Neural cell (in vitro differentiated cells): ENCODE data around the gene GAA. TPM values are rescaled to one million over a fixed set of nuclear protein-coding genes. Genes with fewer than 3 reads are reported as not detected.

Experiments
- H2AFZ ChIP-seq: fragments of 200-600, 300-800 bp; sonication (generic), shearing (Covaris generic); 2 replicates; pipeline ENCODE4 v1.6.0; 2014; ENCODE audit warnings: low read depth, mild to moderate bottlenecking, antibody characterized with exemption, low read length, moderate library complexity
- H3F3A ChIP-seq: fragments of 200-600 bp; shearing (Covaris generic); 2 replicates; pipeline ENCODE4 v1.6.1; 2016; ENCODE audit warnings: mild to moderate bottlenecking, moderate library complexity, mixed read lengths, antibody characterized with exemption, low read length; ENCODE audit not compliant: insufficient read depth, poor library complexity, severe bottlenecking
- H3K27ac ChIP-seq: fragments of 200-600, 300-800 bp; sonication (generic), shearing (Covaris generic); 2 replicates; pipeline ENCODE4 v1.5.1; 2014; ENCODE audit warnings: mild to moderate bottlenecking, low read length, moderate library complexity
- H3K27me3 ChIP-seq: fragments of 300-800, 200-600 bp; sonication (generic), shearing (Covaris generic); 2 replicates; pipeline ENCODE4 v1.6.0; 2014; ENCODE audit warnings: mild to moderate bottlenecking, low read depth, low read length, moderate library complexity; ENCODE audit not compliant: insufficient read depth
- H3K36me3 ChIP-seq: fragments of 300-800, 200-600 bp; sonication (generic), shearing (Covaris generic); 2 replicates; pipeline ENCODE4 v1.5.1; 2014; ENCODE audit warnings: mild to moderate bottlenecking, antibody characterized with exemption, low read length, moderate library complexity; ENCODE audit not compliant: insufficient read depth
- H3K4me2 ChIP-seq: fragments of 300-800, 200-600 bp; sonication (generic), shearing (Covaris generic); 2 replicates; pipeline ENCODE4 v1.6.0; 2014; ENCODE audit warnings: mild to moderate bottlenecking, low read length
- H3K4me3 ChIP-seq: fragments of 300-800, 200-600 bp; sonication (generic), shearing (Covaris generic); 2 replicates; pipeline ENCODE4 v1.5.1; 2014; ENCODE audit warnings: mild to moderate bottlenecking, low read length, moderate library complexity
- H3K79me2 ChIP-seq: fragments of 200-600 bp; shearing (Covaris generic); replicated peaks from 2 replicates; pipeline ENCODE4 v1.6.0; 2014; ENCODE audit warnings: mild to moderate bottlenecking, low read length, moderate library complexity; ENCODE audit not compliant: insufficient read depth
- H3K9ac ChIP-seq: fragments of 300-800, 200-600 bp; sonication (generic), shearing (Covaris generic); 2 replicates; pipeline ENCODE4 v1.6.1; 2016; ENCODE audit warnings: mild to moderate bottlenecking, low read length, mixed read lengths
- H3K9me2 ChIP-seq: fragments of 200-600 bp; shearing (Covaris generic); 2 replicates; pipeline ENCODE4 v1.6.1; 2016; ENCODE audit warnings: mild to moderate bottlenecking, low read length, mixed read lengths; ENCODE audit not compliant: insufficient read depth
- H3K9me3 ChIP-seq: fragments of 200-600, 300-800 bp; sonication (generic), shearing (Covaris generic); 2 replicates; pipeline ENCODE4 v1.6.1; 2016; ENCODE audit warnings: mild to moderate bottlenecking, mixed run types, low read length, moderate library complexity, mixed read lengths
- H4K20me1 ChIP-seq: fragments of 200-600 bp; shearing (Covaris generic); 2 replicates; pipeline ENCODE4 v1.6.1; 2016; ENCODE audit warnings: mild to moderate bottlenecking, mixed run types; ENCODE audit not compliant: insufficient read depth
- EP300 ChIP-seq: fragments of 450-650 bp; conservative IDR thresholded peaks from 2 replicates; pipeline ENCODE4 v1.6.1; 2014; ENCODE audit warnings: antibody characterized with exemption, mild to moderate bottlenecking, moderate library complexity; ENCODE audit not compliant: poor library complexity, severe bottlenecking
- EZH2 ChIP-seq: fragments of 200-600, 300-800 bp; shearing (Covaris generic), sonication (generic); IDR thresholded peaks from 2 replicates; pipeline ENCODE4 v1.6.1; 2014; ENCODE audit warnings: antibody characterized with exemption, low read length, borderline replicate concordance, mild to moderate bottlenecking; ENCODE audit not compliant: insufficient read depth, poor library complexity, severe bottlenecking
- MXI1 ChIP-seq: fragments of 450-650 bp; conservative IDR thresholded peaks from 2 replicates; pipeline ENCODE4 v1.6.1; 2014; ENCODE audit warnings: antibody characterized with exemption, mild to moderate bottlenecking; ENCODE audit not compliant: poor library complexity, severe bottlenecking
- POLR2AphosphoS5 ChIP-seq: IDR thresholded peaks from 2 replicates; pipeline ENCODE4 v1.6.1; 2012
- RAD21 ChIP-seq: fragments of 450-650 bp; conservative IDR thresholded peaks from 2 replicates; pipeline ENCODE4 v1.6.1; 2014; ENCODE audit warnings: antibody characterized with exemption, mild to moderate bottlenecking, moderate library complexity
- SMC3 ChIP-seq: fragments of 450-650 bp; conservative IDR thresholded peaks from 2 replicates; pipeline ENCODE4 v1.6.1; 2014; ENCODE audit warnings: antibody characterized with exemption, mild to moderate bottlenecking, moderate library complexity; ENCODE audit not compliant: poor library complexity
- TAF1 ChIP-seq: IDR thresholded peaks from 2 replicates; pipeline ENCODE4 v1.6.1; 2012; ENCODE audit warnings: low read depth
- polyA plus RNA-seq: library from polyadenylated mRNA; depleted of rRNA; stranded (reverse); fragments of >200 nt; gene quantifications from 2 replicates; pipeline ENCODE4 v1.2.3, GENCODE V29; 2014
- TF ChIP-seq, protein P1 (sequence below): IDR thresholded peaks from 2 replicates; pipeline ENCODE4 v1.6.1; 2012; ENCODE audit warnings: borderline replicate concordance
- TF ChIP-seq, protein P2 (sequence below): fragments of 450-650 bp; IDR thresholded peaks from 2 replicates; pipeline ENCODE4 v1.5.1; 2014; ENCODE audit warnings: antibody characterized with exemption, mild to moderate bottlenecking, moderate library complexity; ENCODE audit not compliant: poor library complexity, severe bottlenecking

Gene GAA
- polyA plus RNA-seq, 1 donor from 2014 or later = 58.9 TPM

DNA sequence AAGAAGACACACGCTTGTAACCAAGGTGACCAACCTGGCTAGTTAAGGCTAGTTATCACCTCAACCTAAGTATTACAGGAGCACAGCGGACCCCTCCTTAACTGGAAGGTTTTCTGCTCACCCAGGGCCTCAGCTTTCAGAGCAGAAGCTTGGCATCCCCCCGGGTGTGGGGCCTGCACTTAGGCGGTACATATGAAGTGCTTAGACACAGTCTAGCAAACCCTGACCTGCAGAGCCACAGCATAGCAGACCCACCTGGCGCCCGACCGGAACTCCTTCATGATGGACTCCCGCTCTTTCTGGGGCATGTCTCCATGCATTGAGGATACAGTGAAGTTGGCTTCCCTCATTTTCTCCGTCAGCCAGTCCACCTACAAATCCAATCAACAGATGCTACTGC is 35.8 kb downstream of the GAA start:
- H3K9ac ChIP-seq = no peak overlapping the region
- H2AFZ ChIP-seq = no peak overlapping the region
- H3F3A ChIP-seq = no peaks in the 10 kb centered on the region
- no peak overlapping the region for H3K4me3 ChIP-seq
- TF ChIP-seq TAF1 (no peak), EP300 (no peak), SMC3 (no peak), EZH2 (no peak), MXI1 (no peak), POLR2AphosphoS5 (no peak), RAD21 (no peak)
- TF ChIP-seq, protein P1, sequence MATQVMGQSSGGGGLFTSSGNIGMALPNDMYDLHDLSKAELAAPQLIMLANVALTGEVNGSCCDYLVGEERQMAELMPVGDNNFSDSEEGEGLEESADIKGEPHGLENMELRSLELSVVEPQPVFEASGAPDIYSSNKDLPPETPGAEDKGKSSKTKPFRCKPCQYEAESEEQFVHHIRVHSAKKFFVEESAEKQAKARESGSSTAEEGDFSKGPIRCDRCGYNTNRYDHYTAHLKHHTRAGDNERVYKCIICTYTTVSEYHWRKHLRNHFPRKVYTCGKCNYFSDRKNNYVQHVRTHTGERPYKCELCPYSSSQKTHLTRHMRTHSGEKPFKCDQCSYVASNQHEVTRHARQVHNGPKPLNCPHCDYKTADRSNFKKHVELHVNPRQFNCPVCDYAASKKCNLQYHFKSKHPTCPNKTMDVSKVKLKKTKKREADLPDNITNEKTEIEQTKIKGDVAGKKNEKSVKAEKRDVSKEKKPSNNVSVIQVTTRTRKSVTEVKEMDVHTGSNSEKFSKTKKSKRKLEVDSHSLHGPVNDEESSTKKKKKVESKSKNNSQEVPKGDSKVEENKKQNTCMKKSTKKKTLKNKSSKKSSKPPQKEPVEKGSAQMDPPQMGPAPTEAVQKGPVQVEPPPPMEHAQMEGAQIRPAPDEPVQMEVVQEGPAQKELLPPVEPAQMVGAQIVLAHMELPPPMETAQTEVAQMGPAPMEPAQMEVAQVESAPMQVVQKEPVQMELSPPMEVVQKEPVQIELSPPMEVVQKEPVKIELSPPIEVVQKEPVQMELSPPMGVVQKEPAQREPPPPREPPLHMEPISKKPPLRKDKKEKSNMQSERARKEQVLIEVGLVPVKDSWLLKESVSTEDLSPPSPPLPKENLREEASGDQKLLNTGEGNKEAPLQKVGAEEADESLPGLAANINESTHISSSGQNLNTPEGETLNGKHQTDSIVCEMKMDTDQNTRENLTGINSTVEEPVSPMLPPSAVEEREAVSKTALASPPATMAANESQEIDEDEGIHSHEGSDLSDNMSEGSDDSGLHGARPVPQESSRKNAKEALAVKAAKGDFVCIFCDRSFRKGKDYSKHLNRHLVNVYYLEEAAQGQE = no peak
- TF ChIP-seq, protein P2, sequence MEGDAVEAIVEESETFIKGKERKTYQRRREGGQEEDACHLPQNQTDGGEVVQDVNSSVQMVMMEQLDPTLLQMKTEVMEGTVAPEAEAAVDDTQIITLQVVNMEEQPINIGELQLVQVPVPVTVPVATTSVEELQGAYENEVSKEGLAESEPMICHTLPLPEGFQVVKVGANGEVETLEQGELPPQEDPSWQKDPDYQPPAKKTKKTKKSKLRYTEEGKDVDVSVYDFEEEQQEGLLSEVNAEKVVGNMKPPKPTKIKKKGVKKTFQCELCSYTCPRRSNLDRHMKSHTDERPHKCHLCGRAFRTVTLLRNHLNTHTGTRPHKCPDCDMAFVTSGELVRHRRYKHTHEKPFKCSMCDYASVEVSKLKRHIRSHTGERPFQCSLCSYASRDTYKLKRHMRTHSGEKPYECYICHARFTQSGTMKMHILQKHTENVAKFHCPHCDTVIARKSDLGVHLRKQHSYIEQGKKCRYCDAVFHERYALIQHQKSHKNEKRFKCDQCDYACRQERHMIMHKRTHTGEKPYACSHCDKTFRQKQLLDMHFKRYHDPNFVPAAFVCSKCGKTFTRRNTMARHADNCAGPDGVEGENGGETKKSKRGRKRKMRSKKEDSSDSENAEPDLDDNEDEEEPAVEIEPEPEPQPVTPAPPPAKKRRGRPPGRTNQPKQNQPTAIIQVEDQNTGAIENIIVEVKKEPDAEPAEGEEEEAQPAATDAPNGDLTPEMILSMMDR = no peak
- no peaks in the 10 kb centered on the region for H3K27me3 ChIP-seq
- H3K4me2 ChIP-seq = no peak overlapping the region
- H4K20me1 ChIP-seq = no peaks in the 10 kb centered on the region
- no peaks in the 10 kb centered on the region for H3K9me2 ChIP-seq
- no peak overlapping the region for H3K27ac ChIP-seq
- H3K79me2 ChIP-seq = no peaks in the 10 kb centered on the region
- no peaks in the 10 kb centered on the region for H3K9me3 ChIP-seq
- peaks cover 29% of the 10 kb centered on the region for H3K36me3 ChIP-seq

DNA sequence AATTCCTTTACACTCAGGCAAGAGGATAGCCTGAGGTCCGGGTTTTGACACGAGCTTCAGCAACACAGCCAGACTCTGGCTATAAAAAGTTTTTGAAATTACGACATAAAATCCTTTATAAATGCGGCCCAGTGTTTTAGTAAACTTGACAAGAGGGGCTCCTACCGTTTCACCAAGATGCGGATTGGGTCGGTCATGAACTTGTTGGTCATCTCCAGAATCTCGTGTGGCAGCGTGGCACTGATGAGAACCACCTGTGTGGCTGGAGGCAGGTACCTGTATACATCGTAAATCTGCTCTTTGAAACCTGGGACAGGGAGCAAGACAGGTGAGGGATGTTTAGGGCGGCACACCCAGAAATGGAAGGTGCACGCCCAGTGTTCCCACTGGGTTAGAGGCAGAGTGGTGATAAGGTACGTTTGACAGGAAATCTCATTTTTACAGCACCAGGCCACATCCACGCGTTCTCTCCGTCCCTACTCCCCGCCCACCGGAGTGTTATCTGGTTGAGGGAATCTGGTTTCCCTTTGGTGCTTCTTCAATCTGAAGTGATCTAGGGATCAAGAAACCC is 37.6 kb downstream of the GAA start:
- Histone ChIP-seq H3K27me3 (no peaks in the 10 kb centered on the region), H3K36me3 (peaks cover 22% of the 10 kb centered on the region), H3K4me2 (no peak overlapping the region), H2AFZ (no peak overlapping the region), H3K9ac (no peak overlapping the region), H3K4me3 (no peak overlapping the region), H3K79me2 (peaks cover 8% of the 10 kb centered on the region), H3K9me2 (no peaks in the 10 kb centered on the region), H3K9me3 (no peaks in the 10 kb centered on the region), H4K20me1 (no peaks in the 10 kb centered on the region), H3F3A (no peaks in the 10 kb centered on the region), H3K27ac (no peak overlapping the region)
- no peak for TF ChIP-seq SMC3
- TF ChIP-seq MXI1 = no peak
- TF ChIP-seq EZH2 = no peak
- no peak for TF ChIP-seq POLR2AphosphoS5
- no peak for TF ChIP-seq RAD21
- TF ChIP-seq TAF1 = no peak
- TF ChIP-seq, protein P1 = no peak
- TF ChIP-seq, protein P2 = no peak
- no peak for TF ChIP-seq EP300
